Stimulated activated naive CD8-positive, alpha-beta T cell treated with anti-CD3 and anti-CD28 coated beads, Interleukin-15, Interleukin-2, amounts not matched to agents 100 U/mL and 50 U/mL, for 24 hours (primary cell): ENCODE results near the gene TAS2R8.
A peak's percentile ranks its signal among the peaks of the same experiment; 100 is the strongest.
"Not testable (repeated sequence)": the region's sequence is repeated elsewhere in the genome, so short reads cannot be mapped to it uniquely, and the experiment has no call there.

ENCODE experiments used
- ATAC-seq: fragments of 150-1000 bp; cut with Tn5 transposase; one replicate; pipeline ENCODE4 v1.10.0; 2021
- DNase-seq: peaks from one replicate; pipeline ENCODE4 v3.0.0; 2021

The TAS2R8 gene

GRCh38 chr12:10807186-10807585 is at the start of gene TAS2R8:
Gene TAS2R8, minus strand, starts transcription at chr12:10807286. Its CDS starts 306 bp downstream, at chr12:10806980.
- DNase-seq, result no peak
- no peak for ATAC-seq

- DNase-seq (no peak), ATAC-seq (no peak)
Observed at GRCh38 chr12:10855807-10856206, 48.7 kb upstream of the TAS2R8 start.

GRCh38 chr12:10853776-10854175 is 46.7 kb upstream of the TAS2R8 start:
- no peak for ATAC-seq
- no peak for DNase-seq

DNA sequence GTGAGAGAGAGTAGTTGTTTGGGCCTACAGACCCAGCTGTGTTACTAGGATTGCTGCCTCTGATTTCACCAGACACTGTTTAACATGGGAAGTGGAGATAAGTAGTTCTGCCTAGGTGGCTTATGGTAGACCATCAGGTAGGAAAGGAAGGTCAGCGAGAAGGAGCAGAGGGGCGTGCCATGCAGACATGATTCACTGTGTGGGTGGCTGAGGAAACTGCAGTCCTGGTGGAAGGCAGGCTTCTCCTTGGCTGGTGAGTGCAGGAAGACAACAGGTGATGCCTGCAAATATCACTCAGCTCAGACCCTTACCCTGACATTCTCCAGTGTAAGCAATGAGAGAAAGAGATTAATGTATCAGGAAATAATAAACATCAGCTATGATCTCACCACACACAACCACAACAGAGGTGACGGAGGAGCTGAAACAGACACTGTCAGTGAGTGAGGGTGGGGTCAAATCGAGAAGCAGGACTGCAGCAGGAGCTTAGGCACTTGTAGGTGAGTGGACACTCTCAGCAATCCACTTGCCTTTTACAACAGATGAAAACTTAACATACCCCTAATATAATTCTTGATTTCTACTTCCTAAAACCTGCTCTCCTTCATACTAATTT is 44.3 kb upstream of the TAS2R8 start:
- DNase-seq (no peak), ATAC-seq (peak; percentile 51)

- no peak for ATAC-seq
- no peak for DNase-seq
Observed at GRCh38 chr12:10849425-10849878, 42.4 kb upstream of the TAS2R8 start, which contains the start of gene PRR4. Gene PRR4, minus strand, starts transcription at chr12:10849475. Its CDS starts 38 bp downstream, at chr12:10849437.

- no peak for ATAC-seq
- DNase-seq, result no peak
Observed at GRCh38 chr12:10847744-10848143, 40.7 kb upstream of the TAS2R8 start.

GRCh38 chr12:10842862-10843261 is 35.8 kb upstream of the TAS2R8 start:
- ATAC-seq (no peak), DNase-seq (no peak)

DNA sequence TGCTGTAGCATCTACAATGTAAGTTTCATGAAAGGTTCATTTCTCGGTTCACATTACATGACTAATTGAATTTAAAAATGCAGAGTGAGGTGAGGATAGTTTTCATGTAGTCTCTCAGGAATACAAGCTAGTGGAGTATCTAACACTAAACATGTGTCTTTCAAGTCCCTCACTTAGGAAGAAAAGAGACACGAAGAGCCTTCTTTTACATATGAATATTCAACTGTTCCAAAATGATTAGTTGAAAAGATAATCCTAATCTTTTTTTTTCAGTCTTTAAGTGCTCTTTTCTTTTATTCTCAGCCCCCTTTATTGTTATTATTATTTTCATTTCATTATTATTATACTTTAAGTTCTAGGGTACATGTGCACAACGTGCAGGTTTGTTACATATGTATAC is 31.4 kb upstream of the TAS2R8 start:
- no peak for ATAC-seq
- DNase-seq, result no peak

DNA sequence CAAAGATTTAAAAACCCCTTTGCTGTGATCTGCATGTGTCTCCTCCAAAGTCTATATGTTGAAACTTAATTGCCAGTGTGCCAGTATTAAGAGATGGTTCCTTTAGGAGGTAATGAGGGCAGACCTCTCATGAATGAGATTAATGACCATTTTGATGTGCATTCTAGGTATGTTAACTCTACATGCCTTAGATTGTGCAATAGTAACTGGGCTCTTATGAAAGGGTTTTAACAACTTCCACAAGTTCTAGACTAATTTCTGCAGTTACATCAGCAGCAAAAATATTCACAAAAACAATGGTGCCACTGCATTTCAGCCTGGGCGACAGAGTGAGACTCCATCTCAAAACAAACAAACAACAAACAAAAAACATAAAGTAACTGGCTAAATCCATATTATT is 22.9 kb upstream of the TAS2R8 start:
- DNase-seq (no peak), ATAC-seq (no peak)

GRCh38 chr12:10826258-10826657 is 19.2 kb upstream of the TAS2R8 start, which contains the start of gene TAS2R10:
Gene TAS2R10, minus strand, starts transcription at chr12:10826358. Its CDS starts 89 bp downstream, at chr12:10826269.
- DNase-seq, result no peak
- ATAC-seq, result no peak

DNA sequence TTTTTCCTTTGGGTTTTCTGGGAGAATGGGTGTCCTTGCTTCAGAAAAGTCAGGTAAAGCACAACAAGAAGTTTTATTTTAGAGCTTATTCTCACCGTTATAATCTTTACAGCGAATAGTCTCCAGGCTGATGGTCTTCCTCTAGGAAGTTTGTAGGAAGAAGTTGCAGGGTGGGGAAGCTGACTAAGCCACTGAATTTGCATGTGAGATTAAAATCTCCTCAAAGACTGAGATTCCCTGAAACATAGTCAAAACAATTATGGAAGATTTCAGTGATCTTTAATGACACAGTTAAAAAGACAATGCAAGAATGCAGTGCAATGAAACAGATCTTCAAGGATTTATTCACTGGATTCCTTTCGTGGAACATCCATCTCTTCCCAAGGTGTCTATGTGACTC is 17.9 kb upstream of the TAS2R8 start:
- ATAC-seq, result no peak
- no peak for DNase-seq

DNA sequence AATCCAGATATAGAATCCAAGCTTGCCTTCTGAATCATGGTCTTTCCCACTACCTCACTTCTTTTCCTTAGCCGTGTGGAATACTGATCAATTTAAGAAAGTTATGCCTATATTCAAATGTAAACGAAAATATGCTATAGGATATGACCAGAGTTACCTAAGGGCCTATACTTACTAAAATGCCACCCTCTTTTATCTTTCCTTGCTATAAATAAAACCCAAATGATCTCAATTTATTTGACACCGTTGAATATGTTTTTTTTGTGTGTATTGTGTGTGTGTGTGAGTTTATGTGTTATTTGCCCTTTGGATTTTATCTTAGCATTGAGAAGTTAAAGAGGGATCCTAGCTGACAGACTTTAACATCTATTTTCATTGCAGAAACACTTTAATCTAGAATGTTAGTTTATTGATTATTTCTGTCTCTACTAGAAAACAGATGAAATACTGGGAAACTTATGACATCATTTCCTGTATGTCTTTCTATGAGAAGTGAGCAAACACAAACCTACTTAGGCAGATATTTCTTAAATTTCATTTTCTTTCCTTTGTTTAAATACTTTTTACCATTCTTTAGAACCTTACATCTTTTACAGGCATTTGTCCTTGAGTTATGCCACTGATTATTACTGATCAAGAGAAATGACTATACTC is 4.9 kb upstream of the TAS2R8 start:
- no peak for ATAC-seq

DNA sequence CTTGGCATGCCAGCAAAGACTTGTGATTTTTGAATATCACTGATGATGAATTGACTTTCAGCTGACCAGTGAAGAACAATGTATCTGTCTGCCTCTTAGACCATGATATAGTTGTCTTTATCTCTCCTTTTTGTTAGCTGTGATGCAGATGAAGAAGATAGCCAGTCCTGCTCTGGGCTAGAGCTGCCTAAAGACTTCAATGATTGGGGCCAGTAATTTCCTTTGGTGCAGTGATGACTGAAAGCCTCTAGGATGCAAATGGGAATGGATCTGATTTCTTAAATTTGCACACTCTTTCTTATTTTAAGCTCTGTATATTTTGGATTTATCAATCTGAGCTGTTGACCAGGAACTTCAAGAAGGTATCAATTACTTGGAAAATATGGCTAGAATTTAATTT is 3.0 kb upstream of the TAS2R8 start, which contains the start of gene TAS2R9:
TAS2R9 (minus strand) TSS at position 101 of the 400 bp plus-strand sequence; CDS start at position 8, 93 bp downstream.
- DNase-seq (no peak), ATAC-seq (no peak)

More for the DNA sequence above, 4.9 kb upstream of the TAS2R8 start:
- no peak for DNase-seq

DNA sequence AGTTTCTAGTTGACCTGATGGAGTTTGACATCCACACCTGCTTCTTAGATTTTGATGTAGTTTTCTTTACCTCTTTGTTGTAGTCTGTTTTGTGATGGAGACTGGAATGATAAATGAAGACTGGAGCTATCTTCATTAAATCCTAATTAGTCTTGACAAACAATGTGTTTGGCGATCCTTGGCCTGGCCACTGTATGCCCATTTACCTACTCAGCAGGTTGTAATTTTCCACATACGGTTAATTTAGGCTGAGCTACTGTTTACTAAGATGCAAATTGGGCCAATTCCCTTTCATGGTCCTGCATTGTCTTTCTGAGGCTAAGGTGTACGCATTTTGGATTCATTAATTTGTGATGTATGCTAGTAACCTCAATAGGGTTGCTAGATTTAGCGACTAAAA is 4.5 kb downstream of the TAS2R8 start, which contains the start of gene TAS2R7:
TAS2R7 (minus strand) TSS at position 41 of the 400 bp plus-strand sequence. CDS start 57 bp downstream, outside the sequence.
- no peak for ATAC-seq
- DNase-seq, result no peak

GRCh38 chr12:10801741-10802140 is 5.3 kb downstream of the TAS2R8 start:
- ATAC-seq (no peak), DNase-seq (no peak)

- ATAC-seq, result no peak
- DNase-seq, result no peak
Observed at GRCh38 chr12:10794222-10794621, 12.9 kb downstream of the TAS2R8 start.

GRCh38 chr12:10791769-10792168 is 15.3 kb downstream of the TAS2R8 start:
- not testable (repeated sequence) for DNase-seq, ATAC-seq

DNA sequence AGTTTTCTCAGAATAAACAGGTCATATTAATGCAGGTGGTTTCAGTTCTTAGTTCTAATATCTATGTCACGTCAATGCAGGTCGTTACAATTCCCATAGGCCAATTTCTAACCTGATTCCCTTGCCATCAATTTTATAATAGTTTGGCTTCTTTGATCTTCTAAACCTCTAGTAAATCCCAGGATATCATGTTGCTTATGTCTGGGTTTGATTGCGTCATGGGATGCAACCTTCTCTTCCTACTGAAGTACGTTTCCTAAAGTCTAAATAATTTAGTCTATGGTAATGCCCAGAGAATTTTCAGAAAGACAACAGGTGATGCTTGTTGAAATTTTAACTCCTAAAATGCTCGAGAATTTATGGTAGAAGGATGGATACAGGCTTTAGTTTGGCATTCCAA is 23.8 kb downstream of the TAS2R8 start:
- ATAC-seq, result no peak
- DNase-seq, result no peak

GRCh38 chr12:10779103-10779502 is 28.0 kb downstream of the TAS2R8 start:
- ATAC-seq (no peak), DNase-seq (no peak)

DNA sequence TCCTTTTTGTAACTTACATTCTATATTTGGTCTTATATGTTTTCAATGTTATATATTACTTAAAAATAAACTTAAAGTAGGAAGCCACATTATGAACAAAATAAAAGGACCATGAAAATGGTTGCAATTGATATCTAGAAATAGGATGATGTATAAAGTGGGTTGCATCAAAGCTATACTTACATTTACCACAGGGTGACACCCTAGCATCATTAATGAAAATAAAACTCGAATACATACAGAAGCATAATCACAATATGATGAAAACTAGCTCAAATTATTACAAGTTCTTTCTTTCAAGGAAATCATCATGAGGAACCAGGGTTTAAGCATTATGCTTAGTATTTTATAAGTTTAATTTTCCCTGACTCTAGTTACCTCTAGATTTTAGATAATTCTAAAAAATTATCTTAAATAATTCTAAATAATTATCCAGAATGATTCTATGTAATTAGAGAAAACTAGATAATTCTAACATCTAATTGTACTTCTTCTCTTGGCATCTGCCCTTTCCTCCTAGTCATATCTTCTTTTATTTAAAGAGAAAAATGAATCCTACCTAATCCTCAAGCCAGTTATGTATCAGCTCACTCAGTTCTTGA is 35.9 kb downstream of the TAS2R8 start:
- ATAC-seq, result no peak
- DNase-seq, result no peak

DNA sequence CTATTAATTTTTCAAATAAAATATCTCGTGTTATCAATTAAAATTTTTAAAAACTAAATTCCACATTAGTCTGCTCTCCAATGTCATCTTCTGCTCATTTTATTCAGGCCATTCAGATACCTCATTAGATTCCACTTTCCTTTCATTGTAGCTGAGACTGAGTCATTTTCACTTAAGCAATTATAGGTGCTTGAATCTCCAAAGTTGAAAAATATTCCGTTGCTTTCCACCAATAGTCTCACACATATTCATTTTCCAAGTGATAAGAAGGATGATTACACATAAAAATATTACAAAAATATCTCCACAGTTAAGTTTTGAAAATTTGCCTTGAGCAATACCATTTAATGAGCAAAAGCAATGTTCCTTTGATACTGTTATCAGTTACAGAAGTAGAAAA is 47.4 kb downstream of the TAS2R8 start:
- no peak for ATAC-seq
- no peak for DNase-seq

GRCh38 chr12:10756194-10756593 is 50.9 kb downstream of the TAS2R8 start:
- ATAC-seq (no peak), DNase-seq (no peak)
